Smooth muscle cell (in vitro differentiated cells): Measurements from ENCODE around the gene TRAPPC10. TPM values are rescaled to one million over a fixed set of nuclear protein-coding genes. Genes with fewer than 3 reads are reported as not detected.

Source experiments
- DNase-seq: peaks from one replicate; lab custom pipeline; 2025; ENCODE audit not compliant: unreplicated experiment; lab: John Stamatoyannopoulos, UW
- H2AFZ ChIP-seq: fragments of 200-600 bp; sonication (generic); 2 replicates; pipeline ENCODE4 v1.6.0; 2016; ENCODE audit warnings: antibody characterized with exemption, low read depth, mild to moderate bottlenecking
- H3F3A ChIP-seq: fragments of 200-600 bp; sonication (generic); 2 replicates; pipeline ENCODE4 v1.6.0; 2017; ENCODE audit warnings: antibody characterized with exemption, low read depth
- H3K27ac ChIP-seq: fragments of 200-600 bp; sonication (generic); 2 replicates; pipeline ENCODE4 v1.5.1; 2016; ENCODE audit warnings: low read depth, mild to moderate bottlenecking
- H3K27me3 ChIP-seq: fragments of 200-600 bp; sonication (generic); 2 replicates; pipeline ENCODE4 v1.6.1; 2016; ENCODE audit warnings: low read depth, mild to moderate bottlenecking
- H3K36me3 ChIP-seq: fragments of 200-600 bp; sonication (generic); 2 replicates; pipeline ENCODE4 v1.5.1; 2016; ENCODE audit warnings: low read depth
- H3K4me1 ChIP-seq: fragments of 200-600 bp; sonication (generic); 2 replicates; pipeline ENCODE4 v1.5.1; 2016; ENCODE audit warnings: low read depth
- H3K4me2 ChIP-seq: fragments of 200-600 bp; sonication (generic); 2 replicates; pipeline ENCODE4 v1.6.0; 2016; ENCODE audit warnings: mild to moderate bottlenecking
- H3K4me3 ChIP-seq: fragments of 200-600 bp; sonication (generic); 2 replicates; pipeline ENCODE4 v1.5.1; 2016; ENCODE audit warnings: mild to moderate bottlenecking
- H3K79me2 ChIP-seq: fragments of 200-600 bp; sonication (generic); 2 replicates; pipeline ENCODE4 v1.6.0; 2016; ENCODE audit warnings: low read depth, mild to moderate bottlenecking
- H3K9ac ChIP-seq: fragments of 200-600 bp; sonication (generic); 2 replicates; pipeline ENCODE4 v1.6.0; 2016; ENCODE audit warnings: low read depth
- H3K9me3 ChIP-seq: fragments of 200-600 bp; sonication (generic); replicated peaks from 2 replicates; pipeline ENCODE4 v1.5.1; 2016; ENCODE audit warnings: low read depth
- H4K20me1 ChIP-seq: fragments of 200-600 bp; sonication (generic); 2 replicates; pipeline ENCODE4 v1.6.0; 2016; ENCODE audit warnings: low read depth
- WGBS: methylation state at CpG from one replicate; pipeline ENCODE4 v1.1.7; 2016; ENCODE audit warnings: low lambda C conversion rate; 5-methylcytosine and 5-hydroxymethylcytosine counted together
- polyA plus RNA-seq: library from polyadenylated mRNA; unstranded; fragments of >200 nt; fragmentation: Nextera tagmentation; extraction: Ambion mirVana; gene quantifications from 2 replicates; pipeline ENCODE4 v1.2.1, GENCODE V29; 2016
- total RNA-seq: library from RNA; depleted of rRNA; stranded (reverse); fragments of >200 nt; gene quantifications from 2 replicates; pipeline ENCODE4 v1.2.3, GENCODE V29; 2014
- TF ChIP-seq, protein P1 (sequence below): fragments of 200-600 bp; sonication (generic); IDR thresholded peaks from 2 replicates; pipeline ENCODE4 v1.5.1; 2017; ENCODE audit warnings: borderline replicate concordance, mild to moderate bottlenecking, antibody characterized with exemption; ENCODE audit not compliant: insufficient read depth, poor library complexity, severe bottlenecking

TRAPPC10 gene
- total and polyA plus RNA-seq, 2 experiments from 2014 or later: 7.9 to 16.9 TPM

DNA sequence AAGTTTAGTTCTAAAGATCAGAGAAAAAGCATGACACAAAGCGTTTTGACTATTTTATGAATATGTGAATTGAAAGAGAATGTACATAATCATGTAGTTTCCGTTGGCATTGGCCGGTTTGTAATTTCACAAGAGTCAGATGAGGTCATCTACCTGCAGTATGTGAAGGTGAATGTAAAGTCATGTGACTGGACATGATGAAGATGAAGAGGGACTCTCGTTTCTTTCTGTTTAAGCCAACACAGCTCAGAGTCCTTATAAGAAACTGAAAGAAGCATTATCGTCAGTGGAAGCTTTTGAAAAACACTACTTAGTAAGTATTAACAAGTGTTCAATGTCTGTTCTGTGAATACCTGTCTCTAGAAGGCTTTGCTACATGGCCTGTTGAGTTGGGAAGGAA, 64.2 kb downstream of the TRAPPC10 start:
- no peaks in the 10 kb centered on the region for H3K79me2 ChIP-seq
- TF ChIP-seq, protein P1, sequence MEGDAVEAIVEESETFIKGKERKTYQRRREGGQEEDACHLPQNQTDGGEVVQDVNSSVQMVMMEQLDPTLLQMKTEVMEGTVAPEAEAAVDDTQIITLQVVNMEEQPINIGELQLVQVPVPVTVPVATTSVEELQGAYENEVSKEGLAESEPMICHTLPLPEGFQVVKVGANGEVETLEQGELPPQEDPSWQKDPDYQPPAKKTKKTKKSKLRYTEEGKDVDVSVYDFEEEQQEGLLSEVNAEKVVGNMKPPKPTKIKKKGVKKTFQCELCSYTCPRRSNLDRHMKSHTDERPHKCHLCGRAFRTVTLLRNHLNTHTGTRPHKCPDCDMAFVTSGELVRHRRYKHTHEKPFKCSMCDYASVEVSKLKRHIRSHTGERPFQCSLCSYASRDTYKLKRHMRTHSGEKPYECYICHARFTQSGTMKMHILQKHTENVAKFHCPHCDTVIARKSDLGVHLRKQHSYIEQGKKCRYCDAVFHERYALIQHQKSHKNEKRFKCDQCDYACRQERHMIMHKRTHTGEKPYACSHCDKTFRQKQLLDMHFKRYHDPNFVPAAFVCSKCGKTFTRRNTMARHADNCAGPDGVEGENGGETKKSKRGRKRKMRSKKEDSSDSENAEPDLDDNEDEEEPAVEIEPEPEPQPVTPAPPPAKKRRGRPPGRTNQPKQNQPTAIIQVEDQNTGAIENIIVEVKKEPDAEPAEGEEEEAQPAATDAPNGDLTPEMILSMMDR: no peak
- no peaks in the 10 kb centered on the region for H3K9me3 ChIP-seq
- H3K4me1 ChIP-seq: no peaks in the 10 kb centered on the region
- H4K20me1 ChIP-seq: peaks cover 34% of the 10 kb centered on the region
- no peak overlapping the region for H3K27ac ChIP-seq
- H3K27me3 ChIP-seq: no peaks in the 10 kb centered on the region
- H3K4me2 ChIP-seq: no peak overlapping the region
- H3K4me3 ChIP-seq: no peak overlapping the region
- 94% methylated on average over 5 of the region's 5 CpGs for WGBS
- H3F3A ChIP-seq: no peaks in the 10 kb centered on the region
- no peak for DNase-seq
- peaks cover 26% of the 10 kb centered on the region for H3K36me3 ChIP-seq
- no peak overlapping the region for H2AFZ ChIP-seq
- H3K9ac ChIP-seq: no peak overlapping the region

GRCh38 chr21:44078411-44078981, 66.4 kb downstream of the TRAPPC10 start:
- Histone ChIP-seq H3K79me2 (no peaks in the 10 kb centered on the region), H3K27me3 (no peaks in the 10 kb centered on the region), H2AFZ (no peak overlapping the region), H3F3A (no peaks in the 10 kb centered on the region), H3K9me3 (no peaks in the 10 kb centered on the region), H3K4me1 (no peaks in the 10 kb centered on the region), H3K27ac (no peak overlapping the region), H3K9ac (no peak overlapping the region), H4K20me1 (peaks cover 13% of the 10 kb centered on the region), H3K36me3 (peaks cover 26% of the 10 kb centered on the region), H3K4me2 (no peak overlapping the region), H3K4me3 (no peak overlapping the region)
- DNase-seq: no peak
- TF ChIP-seq, protein P1: no peak
- 88% methylated on average over 5 of the region's 5 CpGs for WGBS

DNA sequence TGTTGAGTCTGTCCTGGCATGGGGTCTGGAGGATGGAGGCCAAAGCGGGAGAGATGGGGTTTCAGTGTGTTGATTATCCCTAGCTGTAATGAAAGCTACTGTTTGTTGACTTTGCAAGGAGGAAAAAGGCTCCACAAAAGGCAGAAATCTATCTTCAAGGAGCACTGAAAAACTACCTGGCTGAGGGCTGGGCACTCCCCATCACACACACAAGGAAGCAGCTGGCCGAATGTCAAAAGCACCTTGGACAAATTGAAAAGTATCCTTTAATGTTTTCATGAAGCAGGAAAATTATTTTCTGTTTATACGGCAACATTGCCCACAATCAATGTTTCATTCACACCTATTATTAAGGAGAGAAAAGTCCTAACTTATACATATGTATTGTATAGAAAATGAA, 67.3 kb downstream of the TRAPPC10 start:
- no peak overlapping the region for H3K27ac ChIP-seq

DNA sequence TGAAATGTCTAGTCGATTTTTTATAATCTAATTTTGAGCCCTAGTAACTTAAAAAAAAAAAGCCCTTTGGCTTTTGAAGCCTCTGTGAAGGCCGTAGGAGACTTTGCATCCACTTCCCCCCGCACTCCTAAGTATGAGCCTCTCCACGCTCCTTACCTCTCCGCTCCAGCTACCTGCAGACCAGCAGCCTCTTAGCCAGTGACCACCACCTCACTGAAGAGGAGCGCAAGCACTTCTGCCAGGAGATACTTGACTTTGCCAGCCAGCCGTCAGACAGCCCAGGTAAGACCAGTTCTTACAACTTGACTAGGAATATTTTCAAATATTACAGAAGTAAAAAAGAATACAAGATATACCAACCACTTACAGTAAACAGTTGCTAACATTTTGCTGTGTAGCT, 67.7 kb downstream of the TRAPPC10 start:
- H3K79me2 ChIP-seq: no peaks in the 10 kb centered on the region
- H3K4me2 ChIP-seq: no peak overlapping the region
- H3K4me3 ChIP-seq: no peak overlapping the region
- H4K20me1 ChIP-seq: peaks cover 2% of the 10 kb centered on the region
- TF ChIP-seq, protein P1: no peak
- H3F3A ChIP-seq: no peaks in the 10 kb centered on the region
- peaks cover 26% of the 10 kb centered on the region for H3K36me3 ChIP-seq
- H3K9me3 ChIP-seq: no peaks in the 10 kb centered on the region
- no peak overlapping the region for H3K27ac ChIP-seq
- H2AFZ ChIP-seq: no peak overlapping the region
- 93% methylated on average over 7 of the region's 7 CpGs for WGBS
- no peak for DNase-seq
- H3K9ac ChIP-seq: no peak overlapping the region
- H3K27me3 ChIP-seq: no peaks in the 10 kb centered on the region
- H3K4me1 ChIP-seq: no peaks in the 10 kb centered on the region

More for the DNA sequence above, 67.3 kb downstream of the TRAPPC10 start:
- TF ChIP-seq, protein P1: no peak
- peaks cover 4% of the 10 kb centered on the region for H4K20me1 ChIP-seq
- DNase-seq: no peak
- no peak overlapping the region for H3K9ac ChIP-seq
- H3F3A ChIP-seq: no peaks in the 10 kb centered on the region
- no peak overlapping the region for H2AFZ ChIP-seq
- H3K79me2 ChIP-seq: no peaks in the 10 kb centered on the region
- no peaks in the 10 kb centered on the region for H3K27me3 ChIP-seq
- no peak overlapping the region for H3K4me2 ChIP-seq
- no peaks in the 10 kb centered on the region for H3K4me1 ChIP-seq
- H3K36me3 ChIP-seq: peaks cover 26% of the 10 kb centered on the region
- no peaks in the 10 kb centered on the region for H3K9me3 ChIP-seq
- 98% methylated on average over 3 of the region's 3 CpGs for WGBS
- no peak overlapping the region for H3K4me3 ChIP-seq
